ENCODE measurements around the gene SSPN.

DNA sequence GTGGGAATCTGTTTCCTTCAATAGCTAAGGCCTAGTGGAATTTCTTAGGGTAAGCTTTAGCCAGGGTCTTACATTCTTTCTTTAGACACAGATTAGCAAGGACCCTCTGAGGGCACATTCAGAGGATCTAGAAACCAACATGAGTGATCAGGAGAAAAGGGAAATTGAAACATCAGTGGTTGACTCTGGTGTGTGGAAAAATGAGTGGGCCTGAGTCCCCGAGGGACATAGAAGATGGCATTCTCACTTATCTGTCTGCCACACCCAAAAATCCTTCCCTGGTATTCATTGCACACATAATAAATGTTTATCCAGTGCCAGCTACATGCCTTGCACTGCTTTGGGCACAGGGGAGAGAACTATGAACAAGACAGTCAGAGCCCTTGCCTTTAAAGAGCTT, 82.9 kb downstream of the SSPN start:
- no peak for TF ChIP-seq POLR2A (IDR thresholded peaks at IDR 0.05)
- TF ChIP-seq, protein P1, sequence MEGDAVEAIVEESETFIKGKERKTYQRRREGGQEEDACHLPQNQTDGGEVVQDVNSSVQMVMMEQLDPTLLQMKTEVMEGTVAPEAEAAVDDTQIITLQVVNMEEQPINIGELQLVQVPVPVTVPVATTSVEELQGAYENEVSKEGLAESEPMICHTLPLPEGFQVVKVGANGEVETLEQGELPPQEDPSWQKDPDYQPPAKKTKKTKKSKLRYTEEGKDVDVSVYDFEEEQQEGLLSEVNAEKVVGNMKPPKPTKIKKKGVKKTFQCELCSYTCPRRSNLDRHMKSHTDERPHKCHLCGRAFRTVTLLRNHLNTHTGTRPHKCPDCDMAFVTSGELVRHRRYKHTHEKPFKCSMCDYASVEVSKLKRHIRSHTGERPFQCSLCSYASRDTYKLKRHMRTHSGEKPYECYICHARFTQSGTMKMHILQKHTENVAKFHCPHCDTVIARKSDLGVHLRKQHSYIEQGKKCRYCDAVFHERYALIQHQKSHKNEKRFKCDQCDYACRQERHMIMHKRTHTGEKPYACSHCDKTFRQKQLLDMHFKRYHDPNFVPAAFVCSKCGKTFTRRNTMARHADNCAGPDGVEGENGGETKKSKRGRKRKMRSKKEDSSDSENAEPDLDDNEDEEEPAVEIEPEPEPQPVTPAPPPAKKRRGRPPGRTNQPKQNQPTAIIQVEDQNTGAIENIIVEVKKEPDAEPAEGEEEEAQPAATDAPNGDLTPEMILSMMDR (IDR thresholded peaks at IDR 0.05), result no peak
